Tibial artery (tissue), 4 donors: Measurements from ENCODE around the gene IL1F10.

Source experiments
- DNase-seq, 2 donors: peaks; one replicate each; pipeline ENCODE4 v3.0.0-alpha.2; 2019
- H3K27ac ChIP-seq, 2 donors: fragments of 200-600 bp; sonication (generic) in 1 of 2; 1 replicate in 1 of 2; 2 replicates in 1 of 2; pipeline ENCODE4 v1.5.1; 2018 to 2019; ENCODE audit warnings: mild to moderate bottlenecking in 1 of 2
- H3K27me3 ChIP-seq, 2 donors: fragments of 200-600 bp; sonication (generic) in 1 of 2; one replicate each; pipeline versions ENCODE4 v1.5.1 to v1.6.0; 2016 to 2019
- H3K36me3 ChIP-seq, 3 donors: fragments of 200-600 bp; sonication (generic) in 2 of 3; one replicate each; pipeline ENCODE4 v1.5.1; 2016 to 2019; ENCODE audit warnings: mild to moderate bottlenecking in 2 of 3
- H3K4me1 ChIP-seq, 4 donors: fragments of 200-600 bp; sonication (generic) in 2 of 4; 1 replicate in 3 of 4; 2 replicates in 1 of 4; pipeline ENCODE4 v1.5.1; 2016 to 2019
- H3K4me3 ChIP-seq, 2 donors: fragments of 200-600 bp; sonication (generic) in 1 of 2; 1 replicate in 1 of 2; 2 replicates in 1 of 2; pipeline ENCODE4 v1.5.1; 2018 to 2019; ENCODE audit warnings: mild to moderate bottlenecking in 2 of 2
- H3K9me3 ChIP-seq, 3 donors: fragments of 200-600 bp; sonication (generic) in 1 of 3; one replicate each; pipeline ENCODE4 v1.5.1; 2016 to 2019
- CTCF ChIP-seq, 2 experiments: fragments of 200-600 bp in 1 of 2; fragments of 450-650 bp in 1 of 2; IDR thresholded peaks; one replicate each; pipeline ENCODE4 v1.5.1; 2017 to 2019; ENCODE audit warnings: antibody characterized with exemption in 2 of 2, mild to moderate bottlenecking in 1 of 2, moderate library complexity in 1 of 2
- intact Hi-C: fragments of 100-400 bp; cut with DNase I; formaldehyde crosslinking; loops from one replicate; pipeline ENCODE4 v1.15.0; 2023; ENCODE audit warnings: low total_unique reads

Gene IL1F10

GRCh38 chr2:113105047-113105785 lies 37.4 kb downstream of the IL1F10 start:
- H3K36me3 ChIP-seq = no peaks in the 10 kb centered on the region
- TF ChIP-seq CTCF (IDR thresholded peaks at IDR 0.05) = no peak
- no peaks in the 10 kb centered on the region for H3K27me3 ChIP-seq
- H3K27ac ChIP-seq = no peak overlapping the region
- intact Hi-C loops = no loop called here
- no peaks in the 10 kb centered on the region for H3K9me3 ChIP-seq
- no peak for DNase-seq
- H3K4me3 ChIP-seq = no peak overlapping the region
- H3K4me1 ChIP-seq = no peaks in the 10 kb centered on the region

DNA sequence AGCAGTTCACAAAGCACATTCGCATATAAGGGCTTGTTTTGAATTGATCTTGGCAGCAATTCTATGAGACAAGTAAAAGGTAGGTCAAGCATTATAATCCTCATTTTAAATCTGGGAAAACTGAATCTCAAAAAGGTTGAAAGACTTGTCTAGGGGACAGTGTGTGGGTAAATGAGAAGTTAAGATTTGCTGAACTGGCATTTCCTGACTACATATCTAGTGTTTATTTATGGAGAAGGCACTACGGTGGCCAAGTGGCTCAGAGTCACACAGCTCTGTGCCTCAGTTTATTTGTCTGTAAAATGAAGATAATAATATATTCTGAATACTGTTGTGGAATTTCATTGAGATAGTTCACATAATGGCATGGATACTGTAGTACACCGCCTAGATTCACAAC lies 43.4 kb downstream of the IL1F10 start:
- TF ChIP-seq CTCF (IDR thresholded peaks at IDR 0.05) = no peak
- Histone ChIP-seq H3K9me3 (no peaks in the 10 kb centered on the region), H3K4me3 (no peak overlapping the region), H3K36me3 (no peaks in the 10 kb centered on the region), H3K4me1 (no peaks in the 10 kb centered on the region), H3K27me3 (peaks cover 0 to 3% of the 10 kb centered on the region in 2 donors), H3K27ac (no peak overlapping the region)
- intact Hi-C loops = no loop called here
- DNase-seq = no peak

- H3K36me3 ChIP-seq = no peaks in the 10 kb centered on the region
- TF ChIP-seq CTCF (IDR thresholded peaks at IDR 0.05) = no peak
- H3K27ac ChIP-seq = no peak overlapping the region
- no peak overlapping the region for H3K4me3 ChIP-seq
- no peaks in the 10 kb centered on the region for H3K4me1 ChIP-seq
- no peak for DNase-seq
- peaks cover 0 to 3% of the 10 kb centered on the region in 2 donors for H3K27me3 ChIP-seq
- H3K9me3 ChIP-seq = no peaks in the 10 kb centered on the region
- intact Hi-C loops = no loop called here
Measured at GRCh38 chr2:113111823-113112287, 44.1 kb downstream of the IL1F10 start.

- TF ChIP-seq CTCF (IDR thresholded peaks at IDR 0.05) = no peak
- Histone ChIP-seq H3K4me1 (no peaks in the 10 kb centered on the region), H3K27ac (no peak overlapping the region), H3K36me3 (no peaks in the 10 kb centered on the region), H3K9me3 (no peaks in the 10 kb centered on the region), H3K27me3 (peaks cover 0 to 3% of the 10 kb centered on the region in 2 donors), H3K4me3 (no peak overlapping the region)
- no peak for DNase-seq
- intact Hi-C loops = no loop called here
Measured at GRCh38 chr2:113112441-113112840, 44.7 kb downstream of the IL1F10 start.

DNA sequence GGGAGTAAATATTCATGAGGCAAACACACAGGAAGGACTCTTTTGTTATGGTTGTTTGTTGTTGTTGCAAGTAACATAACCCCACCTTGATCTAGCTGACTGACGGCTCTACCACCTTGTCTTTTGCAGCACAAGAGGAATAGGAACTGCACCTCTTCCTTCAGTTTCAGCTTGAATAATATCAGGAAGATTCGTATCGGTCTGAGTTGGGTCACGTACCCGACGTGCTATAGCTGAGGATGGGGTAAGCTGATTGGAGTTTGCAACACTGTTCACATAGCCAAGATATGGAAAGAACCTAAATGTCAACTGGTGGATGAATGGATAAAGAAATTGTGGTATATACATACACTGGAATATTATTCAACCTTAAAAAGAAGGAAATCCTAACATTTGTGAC lies 45.1 kb downstream of the IL1F10 start:
- Histone ChIP-seq H3K36me3 (no peaks in the 10 kb centered on the region), H3K4me3 (no peak overlapping the region), H3K27me3 (peaks cover 0 to 3% of the 10 kb centered on the region in 2 donors), H3K9me3 (no peaks in the 10 kb centered on the region), H3K4me1 (no peaks in the 10 kb centered on the region), H3K27ac (no peak overlapping the region)
- no peak for TF ChIP-seq CTCF (IDR thresholded peaks at IDR 0.05)
- intact Hi-C loops = no loop called here
- no peak for DNase-seq
